CD8-positive, alpha-beta memory T cell (primary cell): ENCODE measurements around the gene CISH. TPM values are rescaled to one million over a fixed set of nuclear protein-coding genes. Genes with fewer than 3 reads are reported as not detected.

Experiments used
- CTCF ChIA-PET: fragments of 350-600 bp; sonication (Branson Sonifier 250); formaldehyde crosslinking; loops from one replicate; lab custom pipeline; 2021; ENCODE audit warnings: antibody characterized with exemption; lab: Charles Lee
- POLR2A ChIA-PET: fragments of 350-600 bp; sonication (Branson Sonifier 250); formaldehyde crosslinking; loops from one replicate; lab custom pipeline; 2021; ENCODE audit warnings: antibody characterized with exemption; lab: Charles Lee
- DNase-seq, 5 donors: peaks; one replicate each; pipeline versions ENCODE4 v3.0.0 to v3.0.0-alpha.2; 2020 to 2022; ENCODE audit warnings: mixed read lengths in 1 of 5
- H3K27ac ChIP-seq: one replicate; pipeline ENCODE4 v1.7.0; 2013; ENCODE audit warnings: low read depth, mild to moderate bottlenecking, low read length, moderate library complexity
- H3K27me3 ChIP-seq: 2 replicates; pipeline ENCODE4 v1.7.0; 2013; ENCODE audit warnings: low read length, mild to moderate bottlenecking; ENCODE audit not compliant: insufficient read depth, poor library complexity, severe bottlenecking
- H3K36me3 ChIP-seq: 2 replicates; pipeline ENCODE4 v1.7.0; 2013; ENCODE audit warnings: mild to moderate bottlenecking, low read length, moderate library complexity; ENCODE audit not compliant: insufficient read depth
- H3K4me1 ChIP-seq: 2 replicates; pipeline ENCODE4 v1.7.0; 2013; ENCODE audit warnings: mild to moderate bottlenecking, low read length, moderate library complexity; ENCODE audit not compliant: insufficient read depth
- H3K4me3 ChIP-seq: 2 replicates; pipeline ENCODE4 v1.7.0; 2013; ENCODE audit warnings: mild to moderate bottlenecking, low read length
- H3K9me3 ChIP-seq: 2 replicates; pipeline ENCODE4 v1.7.0; 2013; ENCODE audit warnings: mild to moderate bottlenecking, low read length
- H3K27ac Mint-ChIP-seq, 8 donors: one replicate each; pipeline ENCODE4 v1.8.0; 2020 to 2021; ENCODE audit warnings: mixed read lengths in 8 of 8, mild to moderate bottlenecking in 6 of 8, inconsistent platforms in 3 of 8, moderate library complexity in 3 of 8
- H3K27me3 Mint-ChIP-seq, 2 donors: one replicate each; pipeline ENCODE4 v1.8.0; 2020 to 2021; ENCODE audit warnings: mixed read lengths in 2 of 2, mild to moderate bottlenecking in 1 of 2, moderate library complexity in 1 of 2
- H3K36me3 Mint-ChIP-seq, 3 donors: one replicate each; pipeline ENCODE4 v1.8.0; 2020 to 2021; ENCODE audit warnings: mixed read lengths in 3 of 3, inconsistent platforms in 1 of 3, mild to moderate bottlenecking in 1 of 3
- H3K4me1 Mint-ChIP-seq, 3 donors: one replicate each; pipeline ENCODE4 v1.8.0; 2020 to 2021; ENCODE audit warnings: mixed read lengths in 3 of 3, inconsistent platforms in 1 of 3, mild to moderate bottlenecking in 1 of 3
- H3K4me3 Mint-ChIP-seq, 7 donors: one replicate each; pipeline ENCODE4 v1.8.0; 2020 to 2021; ENCODE audit warnings: mixed read lengths in 7 of 7, mild to moderate bottlenecking in 6 of 7, moderate library complexity in 4 of 7, inconsistent platforms in 2 of 7
- H3K9me3 Mint-ChIP-seq, 5 donors: one replicate each; pipeline ENCODE4 v1.8.0; 2020 to 2022; ENCODE audit warnings: mixed read lengths in 5 of 5, mild to moderate bottlenecking in 3 of 5, moderate library complexity in 2 of 5, inconsistent platforms in 1 of 5
- polyA plus RNA-seq: library from polyadenylated mRNA; unstranded; fragments of 300-500 nt; fragmentation: Illumina TruSeq; gene quantifications from one replicate; pipeline ENCODE4 v1.2.3, GENCODE V29; 2021
- total RNA-seq, 2 experiments: library from RNA; stranded (reverse); gene quantifications; one replicate each; pipeline ENCODE4 v1.2.3, GENCODE V29; 2021

Gene CISH
- total and polyA plus RNA-seq, 3 experiments from 2014 or later: 92.8 to 222 (median 216) TPM

DNA sequence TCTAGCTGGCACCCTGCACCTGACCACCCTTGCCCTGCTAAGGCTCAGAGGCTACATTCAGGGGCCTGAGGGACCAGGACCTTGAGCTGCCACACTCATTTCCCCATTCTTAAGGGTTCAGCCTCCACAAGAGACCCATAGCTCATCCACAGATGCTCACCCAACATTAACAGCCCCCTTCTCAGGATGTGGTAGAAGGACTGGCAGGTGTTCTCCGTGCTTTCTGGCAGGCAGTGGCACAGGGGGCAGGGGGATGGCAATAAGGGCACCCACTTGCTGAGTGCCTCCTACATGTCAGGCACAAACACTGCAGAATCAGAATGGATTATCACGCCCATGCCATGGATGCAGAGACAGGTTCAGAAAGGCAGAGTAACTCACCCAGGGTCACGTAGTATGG, 14.8 kb upstream of the CISH start:
- H3K4me1 ChIP-seq: peaks cover 91% of the 10 kb centered on the region

DNA sequence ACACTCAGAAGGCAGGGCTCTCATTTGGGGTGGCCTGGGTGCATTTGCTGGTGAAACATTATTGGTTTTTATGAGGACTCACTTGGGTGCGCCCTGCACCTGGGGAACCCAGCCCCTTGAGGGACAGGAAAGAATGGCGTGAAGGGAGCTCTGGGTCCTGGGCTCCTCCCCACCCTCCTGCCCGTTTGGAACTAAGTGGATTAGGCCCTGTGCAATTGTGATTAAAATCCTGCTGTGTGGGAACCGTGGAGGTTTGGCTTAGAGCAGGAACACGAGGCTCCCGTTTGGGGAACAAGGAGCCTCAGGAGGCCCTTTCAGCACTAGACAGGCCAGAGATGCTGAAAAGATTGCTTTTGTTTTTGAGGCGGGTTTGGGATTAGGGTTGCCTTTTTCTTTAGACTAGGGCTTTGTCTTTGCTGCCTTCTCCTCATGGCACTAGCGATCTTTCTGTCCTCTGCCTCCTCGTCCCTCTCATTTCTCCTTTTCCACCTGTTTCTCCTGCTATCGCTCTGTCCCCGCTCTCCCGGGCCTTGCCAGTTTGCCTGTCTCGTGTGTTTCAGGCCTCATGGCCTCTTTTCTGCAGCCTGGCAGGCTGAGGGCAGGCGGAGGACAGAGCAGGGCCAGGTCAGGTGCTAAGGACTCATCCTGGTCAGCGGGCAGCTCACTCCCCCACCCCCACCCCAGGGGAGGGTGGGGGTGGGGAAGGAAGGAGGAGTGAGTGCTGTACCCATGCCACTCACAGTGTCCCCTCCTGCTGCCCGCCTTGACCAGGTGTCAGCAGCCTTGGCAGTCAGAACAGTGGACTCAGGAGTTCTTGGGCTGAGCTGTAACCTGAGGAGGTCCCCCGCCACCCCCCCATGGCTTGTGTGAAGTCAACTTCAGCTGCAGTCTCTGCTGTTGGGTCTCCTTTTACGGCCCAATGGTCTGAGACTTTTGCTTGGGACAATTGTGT, 13.9 kb upstream of the CISH start:
- Mint-ChIP-seq H3K4me3 (peak overlapping the region in 3 of 7 donors; percentile 6 to 49 (median 9)), H3K4me1 (peaks cover 68 to 95% (median 80%) of the 10 kb centered on the region in 3 donors), H3K9me3 (no peaks in the 10 kb centered on the region), H3K27ac (peak overlapping the region; percentile 32 to 91 (median 66)), H3K27me3 (no peaks in the 10 kb centered on the region), H3K36me3 (peaks cover 0 to 40% (median 0%) of the 10 kb centered on the region in 3 donors)
- H3K27me3 ChIP-seq: no peaks in the 10 kb centered on the region
- CTCF ChIA-PET: interaction anchor here (0.6 to 16.9 kb wide), 5 partner anchors 10 to 49 kb away, joined by 3 to 277 read pairs (median 3); partner anchors contain the start of gene DOCK3
- H3K36me3 ChIP-seq: peaks cover 5% of the 10 kb centered on the region
- H3K4me1 ChIP-seq: peaks cover 88% of the 10 kb centered on the region
- no peaks in the 10 kb centered on the region for H3K9me3 ChIP-seq
- no peak overlapping the region for H3K4me3 ChIP-seq
- POLR2A ChIA-PET: no interaction called here
- no peak for DNase-seq
- H3K27ac ChIP-seq: no peak overlapping the region

More for the DNA sequence above, 14.8 kb upstream of the CISH start:
- Mint-ChIP-seq H3K9me3 (no peaks in the 10 kb centered on the region), H3K36me3 (peaks cover 0 to 38% (median 0%) of the 10 kb centered on the region in 3 donors), H3K27me3 (no peaks in the 10 kb centered on the region), H3K4me3 (no peak overlapping the region), H3K27ac (peak overlapping the region in 2 of 8 donors; percentile 56 to 63), H3K4me1 (peaks cover 71 to 97% (median 82%) of the 10 kb centered on the region in 3 donors)
- H3K9me3 ChIP-seq: no peaks in the 10 kb centered on the region
- CTCF ChIA-PET: interaction anchor here (0.6 to 16.9 kb wide), 5 partner anchors 10 to 49 kb away, joined by 3 to 277 read pairs (median 4); partner anchors contain the start of gene DOCK3
- H3K4me3 ChIP-seq: no peak overlapping the region
- DNase-seq: no peak
- no peak overlapping the region for H3K27ac ChIP-seq
- H3K27me3 ChIP-seq: no peaks in the 10 kb centered on the region
- H3K36me3 ChIP-seq: peaks cover 8% of the 10 kb centered on the region
- POLR2A ChIA-PET: no interaction called here

DNA sequence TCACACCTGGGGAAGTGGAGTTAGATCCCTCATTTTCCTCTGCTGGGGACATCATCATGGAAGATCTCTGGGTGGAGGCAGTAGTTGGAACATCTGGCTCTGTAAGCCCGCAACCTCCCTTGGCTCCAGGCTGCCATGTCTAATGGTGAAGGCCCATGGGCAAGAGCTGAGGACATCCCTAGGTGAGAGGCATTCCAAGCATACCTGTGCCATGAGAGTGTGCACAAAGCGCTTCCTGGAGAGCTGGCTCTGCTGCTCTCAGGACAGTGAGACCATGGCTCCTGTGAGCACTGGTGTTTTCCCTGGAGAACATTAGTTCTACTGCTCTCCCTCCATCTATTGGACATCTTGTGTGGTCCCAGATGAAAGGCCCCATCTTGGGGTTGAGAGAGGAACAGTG, 13.1 kb upstream of the CISH start:
- Histone ChIP-seq H3K27me3 (no peaks in the 10 kb centered on the region), H3K9me3 (no peaks in the 10 kb centered on the region), H3K4me3 (peak overlapping the region; percentile 22), H3K36me3 (peaks cover 5% of the 10 kb centered on the region), H3K27ac (no peak overlapping the region), H3K4me1 (peaks cover 88% of the 10 kb centered on the region)
- Mint-ChIP-seq H3K36me3 (peaks cover 0 to 39% (median 1%) of the 10 kb centered on the region in 3 donors), H3K27me3 (no peaks in the 10 kb centered on the region), H3K9me3 (no peaks in the 10 kb centered on the region), H3K4me1 (peaks cover 70 to 95% (median 80%) of the 10 kb centered on the region in 3 donors), H3K4me3 (peak overlapping the region; percentile 61 to 85 (median 76)), H3K27ac (peak overlapping the region; percentile 81 to 96 (median 91))
- POLR2A ChIA-PET: no interaction called here
- DNase-seq: no peak
- CTCF ChIA-PET: interaction anchor here (0.8 to 16.9 kb wide), 5 partner anchors 9 to 57 kb away, joined by 3 to 277 read pairs (median 7); partner anchors contain the start of genes C3orf18 and HEMK1

DNA sequence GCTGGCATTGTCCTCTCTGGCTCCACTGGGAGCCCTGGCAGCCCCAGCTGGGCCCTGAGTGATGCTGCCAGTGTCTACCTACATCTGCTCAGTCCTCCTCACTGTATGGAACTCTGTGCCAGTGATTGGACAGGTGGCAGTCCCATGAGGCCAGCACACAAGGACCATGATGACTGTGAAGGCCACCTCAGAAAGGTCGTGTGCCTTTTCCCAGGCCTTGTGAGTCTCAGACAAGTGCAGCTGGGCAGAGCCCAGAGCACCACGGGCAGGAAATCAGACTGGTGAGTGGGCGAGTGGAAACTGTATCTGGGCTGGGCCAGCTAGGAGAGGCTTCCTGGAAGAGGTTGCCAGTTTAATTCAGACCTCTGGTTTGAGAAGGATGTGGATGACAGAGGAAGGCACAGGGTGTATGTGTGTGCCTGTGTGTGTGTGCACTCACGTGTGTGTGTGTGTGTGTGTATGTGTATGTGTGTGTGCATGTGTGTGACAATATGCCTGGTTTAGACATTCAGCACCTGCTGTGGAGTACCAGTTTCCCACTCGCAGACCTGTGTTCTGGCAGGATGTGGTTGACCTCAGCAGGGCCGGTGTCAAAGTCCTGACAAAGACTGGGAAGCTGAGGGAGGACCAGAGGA, 12.4 kb upstream of the CISH start:
- DNase-seq: peak in 2 of 5 donors; percentile 37 to 52
- Mint-ChIP-seq H3K4me1 (peaks cover 72 to 95% (median 82%) of the 10 kb centered on the region in 3 donors), H3K27me3 (no peaks in the 10 kb centered on the region), H3K9me3 (no peaks in the 10 kb centered on the region), H3K4me3 (peak overlapping the region; percentile 61 to 85 (median 76)), H3K27ac (peak overlapping the region; percentile 81 to 96 (median 91)), H3K36me3 (peaks cover 0 to 38% (median 1%) of the 10 kb centered on the region in 3 donors)
- POLR2A ChIA-PET: no interaction called here
- H3K9me3 ChIP-seq: no peaks in the 10 kb centered on the region
- H3K27me3 ChIP-seq: no peaks in the 10 kb centered on the region
- peaks cover 5% of the 10 kb centered on the region for H3K36me3 ChIP-seq
- CTCF ChIA-PET: interaction anchor here (0.8 to 16.9 kb wide), 7 partner anchors 8 to 57 kb away, joined by 3 to 277 read pairs (median 7); partner anchors contain the start of genes C3orf18 and HEMK1
- peak overlapping the region; percentile 22 for H3K4me3 ChIP-seq
- no peak overlapping the region for H3K27ac ChIP-seq
- peaks cover 88% of the 10 kb centered on the region for H3K4me1 ChIP-seq

DNA sequence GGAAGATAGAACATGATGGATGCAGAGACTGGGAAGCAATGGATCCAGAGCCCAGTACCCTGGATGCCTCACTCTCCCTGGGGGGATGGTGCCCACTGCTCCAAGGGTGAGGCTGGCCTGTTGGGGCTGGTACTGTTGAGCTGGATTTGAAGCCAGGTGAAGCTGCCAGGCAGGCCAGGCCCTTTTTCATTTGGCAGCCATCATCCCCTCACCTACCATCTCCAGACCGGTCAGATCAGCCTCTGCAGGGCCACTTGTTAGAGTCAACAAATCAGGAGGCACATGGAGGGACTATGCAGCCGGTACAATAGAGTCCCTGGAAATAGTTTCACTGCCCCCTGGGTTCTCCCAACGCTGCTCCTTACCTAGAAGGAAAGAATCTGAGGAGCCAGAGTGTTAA, 11.3 kb upstream of the CISH start:
- Histone ChIP-seq H3K9me3 (no peaks in the 10 kb centered on the region), H3K36me3 (peaks cover 5% of the 10 kb centered on the region), H3K27me3 (no peaks in the 10 kb centered on the region), H3K4me1 (peaks cover 90% of the 10 kb centered on the region), H3K27ac (no peak overlapping the region), H3K4me3 (no peak overlapping the region)
- Mint-ChIP-seq H3K4me1 (peaks cover 76 to 95% (median 85%) of the 10 kb centered on the region in 3 donors), H3K36me3 (peaks cover 0 to 31% (median 1%) of the 10 kb centered on the region in 3 donors), H3K9me3 (no peaks in the 10 kb centered on the region), H3K27ac (peak overlapping the region; percentile 73 to 96 (median 86)), H3K4me3 (peak overlapping the region in 3 of 7 donors; percentile 24 to 36 (median 28)), H3K27me3 (no peaks in the 10 kb centered on the region)
- no peak for DNase-seq
- POLR2A ChIA-PET: no interaction called here
- CTCF ChIA-PET: interaction anchor here (1.4 to 16.9 kb wide), 6 partner anchors 7 to 81 kb away, joined by 3 to 277 read pairs (median 7); partner anchors contain the start of gene HEMK1

DNA sequence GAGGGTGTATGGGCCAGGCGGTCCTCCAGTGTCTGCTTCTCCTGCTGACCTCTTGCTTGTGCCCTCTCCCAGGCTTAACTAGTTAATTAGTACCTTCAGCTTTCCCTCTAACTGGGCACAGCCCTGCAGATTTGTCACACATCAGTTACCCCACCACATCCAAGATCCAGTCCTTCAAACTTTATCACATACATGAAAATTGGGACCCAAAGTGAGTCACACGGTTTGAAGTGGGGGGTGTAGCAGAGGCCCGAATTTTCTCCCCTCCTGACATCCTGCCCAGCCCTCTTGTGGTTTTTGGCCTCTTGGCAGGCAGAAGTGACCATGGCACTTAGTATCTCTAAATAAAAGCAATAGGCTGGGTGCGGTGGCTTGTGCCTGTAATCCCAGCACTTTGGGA, 9.2 kb upstream of the CISH start:
- Mint-ChIP-seq H3K27ac (peak overlapping the region; percentile 4 to 95 (median 85)), H3K9me3 (no peaks in the 10 kb centered on the region), H3K27me3 (no peaks in the 10 kb centered on the region), H3K36me3 (peaks cover 0 to 28% (median 1%) of the 10 kb centered on the region in 3 donors), H3K4me1 (peaks cover 72 to 87% (median 81%) of the 10 kb centered on the region in 3 donors), H3K4me3 (peak overlapping the region; percentile 71 to 93 (median 81))
- no peaks in the 10 kb centered on the region for H3K27me3 ChIP-seq
- CTCF ChIA-PET: interaction anchor here (1.1 to 21.6 kb wide), 3 partner anchors 8 to 46 kb away, joined by 3 to 724 read pairs (median 277); partner anchors contain the start of genes C3orf18 and HEMK1
- POLR2A ChIA-PET: no interaction called here
- H3K4me1 ChIP-seq: peaks cover 81% of the 10 kb centered on the region
- DNase-seq: no peak
- no peak overlapping the region for H3K27ac ChIP-seq
- H3K9me3 ChIP-seq: no peaks in the 10 kb centered on the region
- no peak overlapping the region for H3K4me3 ChIP-seq
- H3K36me3 ChIP-seq: peaks cover 5% of the 10 kb centered on the region

DNA sequence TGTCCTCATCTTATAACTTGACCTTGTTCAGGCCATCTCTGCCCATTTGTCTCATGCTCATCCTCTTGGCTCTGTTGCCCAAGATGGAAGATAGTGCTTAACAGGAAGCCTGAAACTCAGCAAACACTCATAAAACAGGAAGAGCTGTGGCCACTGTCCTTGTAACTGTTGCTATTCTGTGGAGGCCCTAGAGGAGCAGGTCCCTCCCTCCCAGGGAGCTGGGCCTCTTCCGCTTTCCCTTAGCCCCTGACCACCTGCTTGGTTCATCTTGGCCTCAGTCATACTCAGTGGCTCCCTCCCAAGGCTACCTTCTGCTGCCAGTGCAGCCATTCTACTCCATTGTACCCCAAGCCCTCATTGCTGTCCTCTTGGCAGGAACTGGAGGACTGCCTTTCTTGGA, 8.8 kb upstream of the CISH start:
- peaks cover 81% of the 10 kb centered on the region for H3K4me1 ChIP-seq
- H3K4me3 ChIP-seq: peak overlapping the region; percentile 4
- no peak overlapping the region for H3K27ac ChIP-seq

More for the DNA sequence above, 8.8 kb upstream of the CISH start:
- peaks cover 5% of the 10 kb centered on the region for H3K36me3 ChIP-seq
- no peak for DNase-seq
- Mint-ChIP-seq H3K27ac (peak overlapping the region; percentile 70 to 95 (median 88)), H3K9me3 (no peaks in the 10 kb centered on the region), H3K36me3 (peaks cover 0 to 28% (median 1%) of the 10 kb centered on the region in 3 donors), H3K4me3 (peak overlapping the region; percentile 71 to 93 (median 81)), H3K27me3 (no peaks in the 10 kb centered on the region), H3K4me1 (peaks cover 73 to 86% (median 80%) of the 10 kb centered on the region in 3 donors)
- ChIA-PET CTCF (interaction anchor here (1.1 to 21.6 kb wide), 4 partner anchors 9 to 45 kb away, joined by 3 to 724 read pairs (median 285); partner anchors contain the start of genes C3orf18 and HEMK1), POLR2A (interaction anchor here (0.7 kb wide), 1 partner anchor 20 kb away, joined by 3 read pairs; no protein-coding TSS in a partner anchor)
- H3K9me3 ChIP-seq: no peaks in the 10 kb centered on the region
- H3K27me3 ChIP-seq: no peaks in the 10 kb centered on the region
